DMS53 (cell line): ENCODE measurements around the gene WDR93.
A peak's percentile ranks its signal among the peaks of the same experiment; 100 is the strongest.
"Not testable (repeated sequence)": the region's sequence is repeated elsewhere in the genome, so short reads cannot be mapped to it uniquely, and the experiment has no call there.

Experiments
- DNase-seq: peaks from one replicate; lab custom pipeline; 2025; lab: John Stamatoyannopoulos, UW

The WDR93 gene

DNA sequence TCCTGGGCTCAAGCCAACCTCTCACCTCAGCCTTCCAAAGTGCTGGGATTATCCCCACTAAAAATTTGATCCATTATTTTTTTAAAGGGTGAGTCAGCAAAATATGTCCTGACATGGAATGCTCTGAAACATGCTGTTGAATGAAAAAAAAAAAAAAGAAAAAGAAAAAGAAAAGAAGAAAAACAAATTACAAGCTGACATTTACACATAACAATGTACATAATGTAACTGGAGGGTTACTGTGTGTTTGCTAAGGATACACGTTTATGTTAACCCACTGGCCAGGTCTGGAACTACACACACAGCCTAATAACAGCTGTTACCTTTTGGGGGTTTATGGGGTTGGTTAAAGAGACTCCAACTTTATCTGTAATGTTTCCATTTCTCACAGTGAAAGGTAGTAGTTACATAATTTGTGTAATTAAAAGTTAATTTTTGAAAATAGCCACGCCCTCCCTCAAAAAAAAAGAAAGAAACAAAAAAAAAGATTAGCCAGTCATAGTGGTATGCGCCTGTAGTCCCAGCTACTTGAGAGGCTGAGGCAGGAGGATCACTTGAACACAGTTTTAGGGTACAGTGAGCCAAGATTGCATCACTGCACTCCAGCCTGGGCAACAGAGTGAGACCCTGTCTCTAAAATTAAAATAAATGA is 82.4 kb downstream of the WDR93 start:
- peak; percentile 72 for DNase-seq

DNA sequence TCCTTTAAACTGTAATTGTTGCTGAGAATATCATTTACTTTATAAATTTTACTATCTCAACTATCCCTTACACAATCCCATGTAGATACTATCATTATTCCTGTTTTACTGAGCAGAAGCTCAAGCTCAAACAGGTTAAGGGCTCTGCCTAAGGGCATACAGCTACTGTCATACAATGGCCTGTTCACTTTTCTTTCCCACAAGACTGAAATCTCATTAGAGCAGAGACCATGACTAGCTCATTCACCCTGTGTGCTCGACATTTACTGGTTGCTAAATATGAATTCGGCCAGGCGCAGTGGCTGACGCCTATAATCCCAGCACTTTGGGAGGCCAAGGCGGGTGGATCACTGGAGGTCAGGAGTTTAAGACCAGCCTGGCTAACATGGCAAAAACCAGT is 83.9 kb downstream of the WDR93 start:
- DNase-seq, result no peak

DNA sequence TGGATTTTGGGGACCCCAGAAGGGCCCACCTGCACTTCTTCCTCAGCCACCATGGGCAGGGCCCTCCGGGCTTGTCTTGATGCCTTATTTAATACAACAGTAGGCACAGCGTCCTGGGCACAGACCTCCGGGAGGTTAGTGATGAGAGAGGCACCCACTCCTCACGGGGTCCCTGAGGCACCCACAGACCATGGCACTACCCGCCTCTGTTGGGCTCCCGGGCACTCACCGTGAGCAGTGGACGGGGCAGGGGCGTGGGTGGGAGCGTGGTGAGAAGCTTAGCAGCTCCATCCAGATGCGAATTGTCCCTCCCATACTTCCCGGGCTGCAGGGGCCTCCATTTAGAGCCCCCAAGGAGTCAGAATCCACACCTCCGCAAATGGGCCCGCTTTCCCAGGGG is 85.2 kb downstream of the WDR93 start:
- no peak for DNase-seq

DNA sequence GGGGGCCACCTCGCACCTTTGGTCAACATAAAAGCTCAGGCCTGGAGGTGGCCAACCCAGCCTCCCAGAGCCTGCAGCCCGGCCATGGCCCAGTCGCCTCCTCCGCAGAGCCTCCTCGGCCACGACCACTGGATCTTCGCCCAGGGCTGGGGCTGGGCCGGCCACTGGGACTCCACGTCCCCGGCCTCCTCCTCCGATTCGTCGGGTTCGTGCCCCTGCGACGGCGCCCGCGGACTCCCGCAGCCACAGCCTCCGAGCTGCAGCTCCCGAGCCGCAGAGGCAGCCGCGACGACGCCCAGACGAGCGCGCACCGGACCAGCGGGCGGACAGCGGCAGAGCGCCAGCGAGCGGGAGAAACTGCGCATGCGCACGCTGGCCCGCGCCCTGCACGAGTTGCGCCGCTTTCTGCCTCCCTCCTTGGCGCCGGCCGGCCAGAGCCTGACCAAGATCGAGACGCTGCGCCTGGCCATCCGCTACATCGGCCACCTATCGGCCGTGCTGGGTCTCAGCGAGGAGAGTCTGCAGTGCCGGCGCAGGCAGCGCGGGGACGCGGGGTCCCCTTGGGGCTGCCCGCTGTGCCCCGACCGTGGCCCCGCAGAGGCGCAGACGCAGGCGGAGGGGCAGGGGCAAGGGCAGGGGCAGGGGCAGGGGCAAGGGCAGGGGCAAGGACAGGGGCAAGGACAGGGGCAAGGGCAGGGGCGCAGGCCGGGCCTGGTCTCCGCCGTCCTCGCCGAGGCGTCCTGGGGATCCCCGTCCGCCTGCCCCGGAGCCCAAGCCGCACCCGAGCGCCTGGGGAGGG is 85.9 kb downstream of the WDR93 start, which contains the start of gene MESP2:
Gene MESP2 (plus strand): TSS at position 59 of the 799 bp plus-strand sequence. CDS start 26 bp downstream, at position 85.
- DNase-seq, result peak; percentile 82

DNA sequence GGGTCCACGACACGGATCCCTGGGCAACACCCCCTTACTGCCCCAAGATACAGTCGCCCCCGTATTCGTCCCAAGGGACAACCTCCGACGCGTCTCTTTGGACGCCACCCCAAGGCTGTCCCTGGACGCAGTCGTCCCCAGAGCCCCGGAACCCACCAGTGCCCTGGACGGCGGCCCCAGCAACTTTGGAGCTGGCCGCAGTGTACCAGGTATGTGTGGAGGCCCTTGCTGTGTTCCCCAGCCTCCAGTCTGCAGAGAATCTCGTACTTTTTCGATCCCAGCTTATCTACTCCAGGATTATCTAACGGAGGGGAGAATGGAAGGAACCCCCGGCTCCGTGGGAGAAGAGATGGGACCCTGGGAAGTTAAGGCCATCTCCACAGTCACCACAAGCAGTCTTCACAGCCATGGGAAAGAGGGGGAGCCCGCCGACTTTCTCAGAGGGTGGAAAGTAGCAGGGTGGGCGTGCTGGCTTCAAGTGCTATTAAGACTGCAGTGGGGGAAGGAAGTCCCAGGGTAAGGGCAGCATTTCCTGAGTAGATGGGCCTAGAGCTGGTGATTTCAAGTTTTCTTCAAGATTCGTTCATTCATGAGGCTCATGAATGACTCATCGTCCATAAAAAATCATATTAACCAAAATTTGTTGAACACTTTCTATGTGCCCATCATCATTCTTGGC is 86.6 kb downstream of the WDR93 start:
- DNase-seq, result no peak

- no peak for DNase-seq
These were observed 87.3 kb downstream of the WDR93 start for GRCh38 chr15:89777782-89778380.

DNA sequence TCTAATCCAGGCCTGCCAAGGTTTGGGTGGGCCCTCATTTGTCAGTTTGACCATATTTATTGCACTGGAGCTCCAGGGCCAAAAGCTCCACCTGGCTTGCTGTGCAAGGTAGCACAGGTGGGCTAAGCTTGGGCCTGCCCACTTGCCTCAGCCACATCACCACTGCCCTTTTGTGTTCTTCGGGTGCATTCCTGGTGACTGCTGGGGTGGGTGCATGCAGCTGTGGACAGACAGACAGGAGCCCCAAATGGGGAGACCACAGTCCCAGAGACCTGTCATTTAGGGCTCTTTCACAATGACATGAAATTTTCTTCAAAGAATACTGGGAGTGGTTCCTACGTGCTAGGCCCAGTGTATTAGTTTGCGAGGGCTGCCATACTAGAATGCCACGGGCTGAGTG is 88.2 kb downstream of the WDR93 start:
- no peak for DNase-seq

DNA sequence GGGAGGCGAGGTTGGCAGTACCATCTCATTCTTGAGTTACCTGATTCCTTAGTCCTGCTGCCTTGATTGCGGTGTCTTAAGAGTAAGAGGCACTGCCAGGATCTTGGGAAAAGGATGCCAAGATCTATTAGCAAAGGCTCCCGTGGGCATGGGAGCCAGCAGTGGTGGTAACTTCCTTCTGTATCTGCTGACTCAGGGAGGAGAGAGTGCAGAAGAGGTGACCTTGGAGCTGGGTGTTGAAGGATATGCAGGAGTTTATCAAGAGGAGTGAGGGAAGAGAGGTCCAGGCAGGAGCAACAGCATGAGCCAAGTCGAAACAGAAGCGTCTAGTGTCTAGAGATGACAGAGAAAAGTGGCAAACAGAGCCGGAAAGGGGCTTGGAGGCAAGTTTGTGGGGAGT is 90.0 kb downstream of the WDR93 start:
- no peak for DNase-seq

DNA sequence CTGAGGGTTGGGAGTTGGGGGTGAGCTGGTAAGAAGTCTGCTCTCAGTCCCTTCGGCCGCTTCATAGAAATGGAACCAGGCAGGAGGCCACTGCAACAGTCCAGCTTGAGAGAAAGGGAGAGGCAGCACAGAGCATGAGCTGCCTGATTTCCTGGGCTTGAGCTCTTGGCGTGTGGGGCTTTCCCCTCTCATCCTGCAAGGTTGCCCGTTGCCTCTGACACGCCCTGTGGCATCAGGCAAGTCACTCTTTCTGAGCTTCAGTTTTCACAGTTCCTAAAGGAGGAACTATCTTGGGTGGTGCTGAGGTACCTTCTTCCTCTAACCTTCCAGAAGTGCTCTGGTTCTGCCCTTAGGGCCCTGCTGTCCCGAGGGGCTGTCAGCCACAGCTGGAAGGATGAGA is 90.4 kb downstream of the WDR93 start:
- no peak for DNase-seq

DNA sequence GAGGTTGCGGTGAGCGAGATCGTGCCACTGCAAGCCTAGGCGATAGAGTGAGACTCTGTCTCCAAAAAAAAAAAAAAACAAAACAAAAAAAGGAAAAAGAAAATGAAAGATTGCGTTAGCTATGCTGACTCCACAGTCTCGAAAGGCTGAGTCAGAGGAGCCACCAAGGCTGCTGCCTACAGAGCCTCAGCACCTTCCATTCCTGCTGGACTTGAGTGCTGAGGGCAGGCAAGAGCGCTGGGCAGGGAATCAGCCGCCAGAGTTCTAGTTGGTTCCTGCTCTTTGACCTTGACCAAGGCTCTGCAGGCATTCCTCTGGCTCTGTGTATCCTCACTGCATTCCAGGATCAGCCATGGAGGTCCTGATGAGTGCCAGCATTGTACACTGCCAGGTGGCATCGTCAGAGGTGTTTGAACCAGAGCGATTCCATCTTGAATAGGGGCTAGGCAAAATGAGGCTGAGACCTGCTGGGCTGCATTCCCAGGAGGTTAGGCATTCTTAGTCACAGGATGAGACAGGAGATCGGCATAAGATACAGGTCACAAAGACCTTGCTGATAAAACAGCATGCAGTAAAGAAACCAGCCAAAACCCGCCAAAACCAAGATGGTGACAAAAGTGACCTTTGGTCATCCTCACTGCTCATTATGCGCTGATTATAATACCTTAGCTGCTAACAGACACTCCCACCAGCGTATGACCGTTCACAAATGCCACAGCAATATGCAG is 91.4 kb downstream of the WDR93 start:
- DNase-seq, result no peak

DNA sequence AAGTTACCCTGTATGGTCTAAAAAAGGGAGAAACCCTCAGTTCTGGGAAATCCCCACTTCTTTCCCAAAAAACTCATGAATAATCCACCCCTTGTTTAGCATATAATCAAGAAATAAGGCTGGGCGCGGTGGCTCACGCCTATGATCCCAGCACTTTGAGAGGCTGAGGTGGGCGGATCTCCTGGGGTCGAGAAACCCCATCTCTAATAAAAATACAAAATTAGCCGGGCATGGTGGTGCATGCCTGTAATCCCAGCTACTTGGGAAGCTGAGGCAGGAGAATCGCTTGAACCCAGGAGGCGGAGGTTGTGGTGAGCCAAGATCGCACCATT is 92.0 kb downstream of the WDR93 start:
- not testable (repeated sequence) for DNase-seq

DNA sequence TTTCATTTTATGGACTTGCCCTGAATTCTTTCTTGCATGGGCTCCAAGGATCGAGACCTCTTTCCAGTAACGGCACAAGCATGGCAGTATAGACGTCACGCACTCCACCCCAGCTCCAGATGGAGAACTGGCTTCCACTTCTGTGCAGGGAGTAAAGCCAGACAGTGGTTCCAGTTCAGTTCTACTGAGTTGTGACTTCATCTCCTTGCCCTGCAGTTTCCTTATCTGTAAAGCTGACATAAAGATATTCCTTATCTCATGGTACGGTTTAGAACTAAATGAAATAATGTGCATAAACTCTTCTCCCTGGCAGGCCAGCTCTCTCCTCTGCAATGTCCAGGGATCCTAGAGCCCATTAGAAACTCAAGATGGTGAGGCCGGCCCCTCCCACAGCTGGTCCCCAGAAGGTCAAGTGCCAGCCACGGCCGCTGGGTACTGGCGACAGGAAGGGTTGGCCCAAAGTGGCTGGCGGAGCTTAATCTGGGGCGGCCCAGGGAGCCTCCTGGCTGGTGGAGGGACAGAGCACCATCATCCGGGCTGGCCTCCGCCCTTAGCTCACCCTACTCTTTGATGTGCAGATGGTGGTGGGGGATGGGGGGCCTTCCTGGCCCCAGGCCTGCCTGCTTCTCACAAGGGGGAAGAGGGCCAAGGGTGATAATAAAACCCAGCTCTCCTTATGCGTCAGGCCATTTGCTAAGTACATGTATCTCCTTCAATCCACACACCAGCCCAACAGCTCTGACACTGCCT is 92.7 kb downstream of the WDR93 start:
- no peak for DNase-seq

GRCh38 chr15:89783861-89784685 is 93.5 kb downstream of the WDR93 start:
- DNase-seq, result no peak

GRCh38 chr15:89784686-89784960 is 94.0 kb downstream of the WDR93 start:
- DNase-seq, result no peak

- no peak for DNase-seq
These were observed 94.6 kb downstream of the WDR93 start for GRCh38 chr15:89785064-89785773.

DNA sequence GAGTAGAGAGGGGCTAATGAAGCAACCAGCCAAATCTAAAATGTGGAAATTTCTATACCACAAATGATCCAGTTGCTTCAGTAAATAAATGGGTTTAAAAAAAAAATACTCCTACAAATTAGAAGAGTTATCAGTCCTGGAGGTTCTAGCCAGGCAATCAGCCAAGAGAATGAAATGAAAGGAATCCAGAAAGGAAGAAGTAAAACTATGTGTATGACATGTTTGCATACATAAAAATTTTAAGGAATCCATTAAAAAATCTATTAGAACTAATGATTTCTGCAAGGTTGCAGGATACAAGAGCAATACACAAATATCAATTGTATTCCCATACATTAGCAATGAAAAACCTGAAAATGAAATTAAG is 95.1 kb downstream of the WDR93 start:
- DNase-seq, result no peak

DNA sequence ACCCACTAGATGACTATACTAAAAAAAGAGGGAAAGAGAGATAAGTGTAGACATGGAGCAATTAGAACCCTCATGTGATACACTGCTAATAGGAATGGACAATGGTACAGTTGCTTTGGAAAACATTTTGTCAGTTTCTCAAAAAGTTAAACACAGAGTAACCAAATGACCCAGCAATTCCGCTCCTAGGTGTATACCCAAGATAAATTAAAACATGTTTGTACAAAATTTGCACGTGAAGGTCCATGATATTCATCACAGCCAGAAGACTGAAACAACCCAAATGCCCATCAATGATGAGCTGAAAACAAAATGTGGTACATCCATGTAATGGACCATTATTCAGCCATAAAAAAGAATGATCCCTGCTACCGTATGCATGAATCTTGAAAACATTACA is 97.3 kb downstream of the WDR93 start:
- no peak for DNase-seq

- DNase-seq, result not testable (repeated sequence)
These were observed 98.0 kb downstream of the WDR93 start for GRCh38 chr15:89788585-89788984.

GRCh38 chr15:89790206-89790605 is 99.6 kb downstream of the WDR93 start:
- DNase-seq, result no peak

DNA sequence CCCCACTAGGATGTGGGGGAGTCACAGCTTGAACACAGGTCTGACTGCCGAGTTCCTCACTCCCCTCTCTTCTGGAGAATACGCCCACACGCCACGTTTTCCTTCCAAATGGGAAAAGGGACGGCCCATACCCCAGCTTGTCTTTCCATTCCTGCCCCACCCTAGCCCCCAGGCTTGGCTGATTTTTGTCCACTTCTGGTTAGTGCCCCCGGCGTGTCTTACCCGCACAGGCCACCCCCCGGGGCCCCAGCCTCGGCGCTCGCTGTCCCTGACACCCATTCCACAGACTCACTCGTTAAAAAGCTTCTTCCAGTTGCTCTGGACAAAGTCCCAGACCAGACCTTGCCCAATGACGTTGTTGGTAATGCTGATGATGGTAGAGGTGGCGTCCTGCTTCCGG is 100.0 kb downstream of the WDR93 start:
- no peak for DNase-seq
